A204.1 (cell line): Measurements from ENCODE around the gene NOP56.
A peak's percentile ranks its signal among the peaks of the same experiment; 100 is the strongest.
"Not testable (repeated sequence)": the region's sequence is repeated elsewhere in the genome, so short reads cannot be mapped to it uniquely, and the experiment has no call there.

ENCODE experiments used
- FAIRE-seq: peaks from 2 replicates; lab custom pipeline; 2012; peaks lifted over from hg19 to GRCh38; lab: Jason Lieb, UNC

Gene NOP56

DNA sequence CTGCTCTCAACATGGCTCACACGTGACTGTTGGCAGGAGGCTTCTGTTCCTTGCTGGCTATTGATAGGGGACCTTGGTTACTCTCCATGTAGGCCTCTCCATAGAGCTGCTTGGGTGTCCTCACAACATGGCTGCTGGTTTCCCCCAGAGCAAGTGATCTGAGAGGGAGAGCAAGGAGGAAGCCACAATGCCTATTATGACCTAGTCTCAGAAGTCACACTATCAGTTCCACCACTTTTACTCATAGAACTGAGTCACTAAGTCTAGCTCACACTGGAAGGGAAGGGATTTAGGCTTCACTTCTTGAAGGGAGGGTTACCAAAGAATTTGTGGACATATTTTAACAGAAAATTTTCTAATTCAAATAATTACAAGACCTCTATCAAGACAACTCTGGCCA is 8.7 kb upstream of the NOP56 start:
- FAIRE-seq: no peak

DNA sequence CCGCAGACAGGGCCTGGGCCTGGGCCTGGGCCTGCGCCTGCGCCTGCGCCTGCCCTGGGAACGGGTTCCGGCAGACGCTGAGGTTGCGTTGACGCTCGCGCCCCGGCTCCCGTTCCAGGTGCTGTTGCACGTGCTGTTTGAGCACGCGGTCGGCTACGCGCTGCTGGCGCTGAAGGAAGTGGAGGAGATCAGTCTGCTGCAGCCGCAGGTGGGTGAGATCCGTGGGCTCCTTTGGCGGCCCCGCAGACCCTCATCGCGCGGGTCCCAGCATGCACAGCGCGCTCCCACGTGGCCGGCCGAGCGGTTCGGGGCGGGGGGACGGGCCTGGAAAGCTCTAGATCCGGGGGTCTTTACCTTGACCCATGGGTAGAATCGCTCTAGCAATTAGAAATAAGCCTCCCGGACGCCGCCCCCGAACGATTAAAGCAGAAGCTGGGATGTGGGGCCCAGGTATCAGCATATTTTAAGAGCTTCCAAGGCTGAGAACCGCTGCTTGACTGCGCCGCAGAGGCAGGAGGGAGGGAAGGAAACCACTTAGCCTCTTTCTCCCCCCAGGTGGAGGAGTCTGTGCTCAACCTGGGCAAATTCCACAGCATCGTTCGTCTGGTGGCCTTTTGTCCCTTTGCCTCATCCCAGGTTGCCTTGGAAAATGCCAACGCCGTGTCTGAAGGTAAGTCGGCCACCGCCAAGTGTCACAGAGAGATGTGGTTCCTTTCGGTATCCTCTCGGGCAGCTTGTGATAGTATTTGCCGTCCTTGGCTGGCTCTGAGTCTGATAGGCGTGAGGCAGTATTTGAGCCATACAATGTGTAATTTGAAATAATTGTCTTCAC is 508 bp downstream of the NOP56 start:
- FAIRE-seq: no peak

GRCh38 chr20:2653556-2654383 is 1.3 kb downstream of the NOP56 start:
- no peak for FAIRE-seq

DNA sequence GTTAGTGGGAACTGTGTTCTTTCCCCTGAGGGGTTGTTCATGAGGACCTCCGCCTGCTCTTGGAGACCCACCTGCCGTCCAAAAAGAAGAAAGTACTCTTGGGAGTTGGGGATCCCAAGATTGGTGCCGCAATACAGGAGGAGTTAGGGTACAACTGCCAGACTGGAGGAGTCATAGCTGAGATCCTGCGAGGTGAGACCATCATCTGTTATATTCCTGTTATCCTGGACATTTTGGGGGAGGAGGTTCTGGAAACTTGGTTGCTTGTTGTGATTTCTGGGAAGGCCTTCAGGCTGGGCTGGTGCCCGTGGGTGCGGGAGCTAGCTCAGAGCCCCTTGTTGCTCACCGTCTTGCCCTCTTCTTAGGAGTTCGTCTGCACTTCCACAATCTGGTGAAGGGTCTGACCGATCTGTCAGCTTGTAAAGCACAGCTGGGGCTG is 2.0 kb downstream of the NOP56 start:
- no peak for FAIRE-seq

DNA sequence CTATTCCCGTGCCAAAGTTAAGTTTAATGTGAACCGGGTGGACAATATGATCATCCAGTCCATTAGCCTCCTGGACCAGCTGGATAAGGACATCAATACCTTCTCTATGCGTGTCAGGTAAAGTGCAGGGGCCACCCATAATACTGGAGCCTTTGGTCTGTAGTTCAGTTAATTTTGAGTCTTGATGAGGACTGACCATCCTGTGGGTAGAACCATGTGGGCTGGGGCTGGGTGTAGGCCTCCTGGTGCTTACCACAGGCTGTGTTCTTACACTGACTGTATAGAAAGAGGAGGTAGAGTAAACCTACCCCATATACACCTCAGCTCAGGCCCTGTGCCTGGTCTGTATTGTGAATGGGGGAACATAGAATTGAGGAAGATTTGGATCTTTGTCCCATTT is 2.4 kb downstream of the NOP56 start:
- no peak for FAIRE-seq

- no peak for FAIRE-seq
Measured at GRCh38 chr20:2655331-2656116, 3.1 kb downstream of the NOP56 start.

DNA sequence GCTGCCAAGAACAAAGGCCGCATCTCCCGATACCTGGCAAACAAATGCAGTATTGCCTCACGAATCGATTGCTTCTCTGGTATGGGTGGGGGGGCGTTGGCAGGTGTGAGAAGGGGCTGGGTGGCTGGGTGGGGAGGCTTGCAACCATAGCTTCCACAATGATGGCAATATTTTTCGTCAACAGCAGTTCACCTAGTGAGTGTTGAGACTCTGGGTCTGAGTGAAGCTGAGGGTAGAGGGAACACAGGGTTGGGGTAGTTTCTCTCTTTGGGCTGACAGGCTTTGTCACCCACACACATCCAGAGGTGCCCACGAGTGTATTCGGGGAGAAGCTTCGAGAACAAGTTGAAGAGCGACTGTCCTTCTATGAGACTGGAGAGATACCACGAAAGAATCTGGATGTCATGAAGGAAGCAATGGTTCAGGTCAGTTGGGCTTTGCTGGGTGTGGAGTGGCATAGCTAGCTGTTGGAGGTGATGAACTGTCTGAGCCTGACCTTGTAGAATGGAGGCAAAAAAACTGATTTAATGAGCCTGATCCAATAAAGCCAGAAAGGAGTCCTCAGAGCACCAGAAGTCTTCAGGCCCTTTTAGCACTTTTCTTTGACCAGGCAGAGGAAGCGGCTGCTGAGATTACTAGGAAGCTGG is 4.2 kb downstream of the NOP56 start:
- no peak for FAIRE-seq

- no peak for FAIRE-seq
Measured at GRCh38 chr20:2657241-2657640, 4.8 kb downstream of the NOP56 start.

DNA sequence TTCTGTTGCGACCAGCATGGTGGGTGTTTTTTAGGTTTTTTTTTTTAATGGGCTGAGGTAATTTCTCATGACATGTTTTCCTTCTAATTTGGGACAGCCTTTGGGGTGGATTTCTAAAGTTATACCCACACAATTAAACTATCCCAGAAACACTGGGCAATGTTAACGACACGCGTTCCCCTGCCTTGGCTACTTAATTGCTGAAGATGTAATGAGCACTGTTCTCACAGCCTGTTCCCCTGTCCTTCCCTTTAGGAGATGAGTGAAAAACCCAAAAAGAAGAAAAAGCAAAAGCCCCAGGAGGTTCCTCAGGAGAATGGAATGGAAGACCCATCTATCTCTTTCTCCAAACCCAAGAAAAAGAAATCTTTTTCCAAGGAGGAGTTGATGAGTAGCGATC is 5.2 kb downstream of the NOP56 start:
- FAIRE-seq: no peak

- FAIRE-seq: no peak
Measured at GRCh38 chr20:2658414-2659354, 6.3 kb downstream of the NOP56 start.

GRCh38 chr20:2659547-2659946 is 7.1 kb downstream of the NOP56 start:
- FAIRE-seq: no peak

DNA sequence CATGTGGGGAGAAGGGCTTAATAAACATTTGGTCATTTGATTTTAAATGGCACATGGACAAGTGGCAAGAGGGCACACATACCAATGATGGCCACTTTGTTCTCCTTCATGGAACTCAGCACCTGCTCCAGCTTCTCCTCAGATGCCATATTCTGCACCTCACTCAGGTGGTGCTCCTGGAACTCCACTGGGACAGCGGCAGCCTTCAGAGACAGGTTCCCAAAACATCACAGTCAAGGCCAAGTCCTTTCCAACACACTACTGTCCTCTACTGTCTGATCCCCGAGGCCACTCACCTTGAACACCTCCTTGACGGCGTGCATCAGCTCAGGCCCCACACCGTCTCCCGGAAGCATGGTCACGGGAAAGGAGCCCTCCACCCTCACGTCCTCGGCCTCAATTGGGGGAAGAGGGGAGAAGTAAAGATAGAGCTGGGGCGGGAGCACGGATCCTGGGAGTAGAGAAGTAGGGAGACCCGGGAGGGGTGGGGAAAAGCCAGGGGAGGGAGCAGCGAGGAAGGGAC is 11.0 kb downstream of the NOP56 start:
- no peak for FAIRE-seq

DNA sequence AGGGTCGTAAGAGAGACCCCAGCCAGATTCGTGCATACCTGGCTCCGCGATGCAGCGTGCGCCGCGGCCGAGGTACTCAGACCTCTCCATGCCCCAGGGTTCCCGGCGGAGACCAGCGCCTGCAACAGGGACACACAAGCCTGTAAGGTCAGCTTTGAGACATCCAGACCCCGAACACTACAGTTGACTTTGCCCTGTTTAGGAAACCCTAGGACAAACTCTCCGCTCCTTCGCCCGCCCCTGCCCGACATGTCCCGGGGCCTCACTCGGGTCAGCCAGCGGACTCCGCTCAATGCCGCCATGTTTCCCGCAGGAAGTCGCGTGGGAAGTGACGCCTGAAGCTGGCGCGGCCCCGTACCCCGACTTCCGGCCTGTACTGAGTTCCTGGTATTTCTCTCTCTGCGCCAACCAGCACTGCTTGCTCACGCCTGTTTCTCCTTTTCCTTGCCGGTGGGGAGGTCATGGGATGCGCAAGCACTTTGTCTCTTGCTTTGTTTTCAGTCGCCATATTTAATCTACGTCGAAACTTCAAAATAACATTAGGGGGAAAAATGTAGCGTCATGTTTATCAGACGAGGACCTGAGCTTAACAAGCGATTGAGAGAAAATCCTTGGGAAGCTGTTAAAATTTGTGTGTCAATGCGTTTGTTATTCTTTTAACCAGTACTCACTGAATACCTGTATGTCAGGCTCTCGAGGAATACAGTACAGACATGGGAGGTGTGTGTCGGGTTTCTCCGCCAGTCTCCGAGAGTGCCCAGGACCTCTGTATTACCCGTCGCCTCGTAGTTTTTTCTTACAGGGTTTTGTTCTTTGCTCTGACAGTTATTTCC is 11.7 kb downstream of the NOP56 start, which contains the start of gene IDH3B:
IDH3B (minus strand) TSS at position 330 of the 833 bp plus-strand sequence; CDS start at position 302, 28 bp downstream.
- peak; percentile 51 for FAIRE-seq

DNA sequence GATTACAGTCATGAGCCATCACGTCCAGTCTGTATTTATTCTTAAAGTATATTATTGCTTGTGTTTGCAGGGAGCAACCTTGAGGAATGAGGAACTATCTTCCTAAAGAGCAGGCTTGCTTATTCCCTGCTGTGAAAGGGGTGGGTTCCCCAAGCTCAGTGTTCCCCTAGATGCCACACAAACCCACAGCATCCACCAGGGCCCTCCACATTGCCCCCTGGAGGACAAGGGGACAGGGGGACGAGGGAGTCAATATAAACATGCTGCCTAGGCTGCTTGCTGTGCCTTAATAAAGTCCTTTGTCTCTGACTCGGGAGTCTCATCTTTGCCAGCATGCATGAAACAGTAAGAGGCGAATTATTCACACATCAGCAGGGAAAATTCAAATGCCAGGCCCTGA is 19.5 kb downstream of the NOP56 start:
- FAIRE-seq: no peak

DNA sequence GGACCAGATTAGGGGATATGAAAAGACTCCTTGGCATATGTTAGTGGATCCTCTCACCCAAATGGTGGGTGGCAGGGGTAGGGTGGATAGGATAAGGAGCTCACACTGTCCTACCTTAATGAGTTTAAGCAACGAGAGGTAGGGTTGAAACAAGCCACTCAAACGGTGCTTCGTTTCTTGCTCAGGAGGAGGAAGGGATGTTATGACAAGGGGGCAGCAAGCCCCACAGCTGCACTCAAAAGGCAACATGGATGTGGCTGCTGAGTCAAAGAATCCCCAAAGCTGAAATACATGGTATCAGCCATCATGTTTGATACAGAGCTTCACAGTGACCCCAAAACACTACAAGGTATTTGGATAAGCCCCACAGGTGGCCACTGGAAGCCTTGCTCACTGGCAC is 20.0 kb downstream of the NOP56 start:
- FAIRE-seq: no peak

DNA sequence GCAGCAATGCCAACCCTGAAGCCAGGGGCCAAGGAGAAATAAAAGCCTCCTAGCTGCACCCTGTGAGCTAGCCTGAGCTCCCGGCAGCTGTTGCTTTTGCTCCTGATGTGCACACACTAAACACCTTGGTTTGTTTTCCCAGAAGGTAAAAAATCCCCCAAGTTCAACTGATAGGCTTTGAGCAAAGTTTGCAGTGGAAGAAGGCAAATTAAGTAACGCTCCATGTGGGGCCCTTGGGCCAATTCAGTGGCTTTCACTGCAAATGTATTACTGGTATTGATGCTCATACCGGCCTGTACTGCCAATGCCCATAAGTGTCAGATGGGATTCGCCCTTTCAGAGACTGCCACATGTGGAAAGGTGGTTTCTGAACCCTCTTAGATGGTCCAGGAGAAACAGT is 21.0 kb downstream of the NOP56 start:
- FAIRE-seq: no peak

DNA sequence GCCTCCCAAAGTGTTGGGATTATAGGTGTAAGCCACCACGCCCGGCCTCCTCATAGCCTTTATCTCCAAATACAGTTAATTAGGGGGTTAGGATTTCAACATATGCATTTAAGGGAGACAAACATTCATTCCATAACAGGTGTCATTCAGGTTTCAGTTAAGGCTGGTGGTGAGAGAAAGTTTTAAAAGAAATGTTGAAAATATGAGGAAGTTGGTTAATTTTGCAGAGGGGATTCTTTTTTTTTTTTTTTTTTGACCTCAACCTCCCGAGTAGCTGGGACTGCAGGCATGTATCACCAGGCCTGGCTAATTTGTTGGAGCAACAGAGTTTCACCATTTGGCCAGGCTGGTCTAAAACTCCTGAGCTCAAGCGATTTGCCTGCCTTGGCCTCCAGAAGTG is 27.6 kb downstream of the NOP56 start:
- FAIRE-seq: no peak

DNA sequence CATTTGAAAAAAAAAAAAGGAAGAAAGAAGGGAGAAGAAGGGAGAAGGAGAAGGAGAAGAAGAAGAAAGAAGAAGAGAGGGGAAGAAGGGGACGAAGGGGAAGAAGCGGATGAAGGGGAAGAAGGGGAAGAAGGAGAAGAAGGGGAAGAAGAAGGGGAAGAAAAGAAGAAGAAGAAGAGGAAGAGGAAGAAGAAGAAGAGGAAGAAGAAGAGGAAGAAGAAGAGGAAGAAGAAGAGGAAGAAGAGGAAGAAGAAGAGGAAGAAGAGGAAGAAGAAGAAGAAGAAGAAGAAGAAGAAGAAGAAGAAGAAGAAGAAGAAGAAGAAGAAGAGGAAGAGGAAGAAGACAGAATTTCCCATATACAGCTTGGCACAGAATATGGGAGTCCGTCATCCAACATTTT is 29.6 kb downstream of the NOP56 start:
- not testable (repeated sequence) for FAIRE-seq

- not testable (repeated sequence) for FAIRE-seq
Measured at GRCh38 chr20:2684817-2685216, 32.4 kb downstream of the NOP56 start.

- no peak for FAIRE-seq
Measured at GRCh38 chr20:2687514-2687913, 35.1 kb downstream of the NOP56 start.
